Endothelial cell of umbilical vein (primary cell): ENCODE data around the gene FAM171A2.

Experiments
- CTCF ChIP-seq, 2 donors: IDR thresholded peaks; 1 replicate in 1 of 2; 2 replicates in 1 of 2; pipeline ENCODE4 v1.5.1; 2011; ENCODE audit warnings: low read length in 2 of 2, mild to moderate bottlenecking in 2 of 2, moderate library complexity in 2 of 2, control low read depth in 1 of 2, inconsistent platforms in 1 of 2, low read depth in 1 of 2; ENCODE audit not compliant: insufficient read depth in 1 of 2; ENCODE audit errors: extremely low read depth in 1 of 2
- EZH2 ChIP-seq: IDR thresholded peaks from 2 replicates; pipeline ENCODE4 v1.6.1; 2012; ENCODE audit warnings: borderline replicate concordance, low read depth, mild to moderate bottlenecking, moderate library complexity, low read length, inconsistent platforms; ENCODE audit not compliant: severe bottlenecking
- GATA2 ChIP-seq: IDR thresholded peaks from 2 replicates; pipeline ENCODE4 v1.7.0; 2011; ENCODE audit warnings: low read depth, mild to moderate bottlenecking, moderate library complexity, mixed read lengths, low read length; ENCODE audit not compliant: insufficient read length, insufficient read depth
- JUN ChIP-seq: IDR thresholded peaks from 2 replicates; pipeline ENCODE4 v1.6.1; 2011; ENCODE audit warnings: borderline replicate concordance, low read depth; ENCODE audit not compliant: insufficient read length, insufficient read depth
- MAX ChIP-seq: IDR thresholded peaks from 2 replicates; pipeline ENCODE4 v1.6.1; 2011; ENCODE audit not compliant: insufficient read depth, insufficient read length
- POLR2AphosphoS5 ChIP-seq: IDR thresholded peaks from 2 replicates; pipeline ENCODE4 v1.6.1; 2012; ENCODE audit warnings: low read depth, mild to moderate bottlenecking, control low read depth, low read length, moderate library complexity; ENCODE audit not compliant: insufficient read depth

- TF ChIP-seq CTCF (IDR thresholded peaks at IDR 0.05; ENCODE audit: extremely low read depth in 1 of 2, insufficient read depth in 1 of 2, low read depth in 1 of 2, low read length in 2 of 2): no peak
- no peak for TF ChIP-seq GATA2
- no peak for TF ChIP-seq POLR2AphosphoS5
- no peak for TF ChIP-seq EZH2
- TF ChIP-seq JUN: no peak
- TF ChIP-seq MAX: no peak
Measured at GRCh38 chr17:44384823-44385286, 21.2 kb upstream of the FAM171A2 start.
